Activated CD4-positive, CD25-positive, alpha-beta regulatory T cell treated with anti-CD3 and anti-CD28 coated beads, Interleukin-2, amount 50 U/mL, for 24 hours (primary cell): ENCODE results near the gene RNF138.
"Not testable (repeated sequence)": the region's sequence is repeated elsewhere in the genome, so short reads cannot be mapped to it uniquely, and the experiment has no call there.

Experiments used
- ATAC-seq, 2 donors: fragments of 150-1000 bp; cut with Tn5 transposase; one replicate each; pipeline ENCODE4 v1.10.0; 2021; ENCODE audit warnings: mild to moderate bottlenecking in 1 of 2, moderate library complexity in 1 of 2

Gene RNF138

DNA sequence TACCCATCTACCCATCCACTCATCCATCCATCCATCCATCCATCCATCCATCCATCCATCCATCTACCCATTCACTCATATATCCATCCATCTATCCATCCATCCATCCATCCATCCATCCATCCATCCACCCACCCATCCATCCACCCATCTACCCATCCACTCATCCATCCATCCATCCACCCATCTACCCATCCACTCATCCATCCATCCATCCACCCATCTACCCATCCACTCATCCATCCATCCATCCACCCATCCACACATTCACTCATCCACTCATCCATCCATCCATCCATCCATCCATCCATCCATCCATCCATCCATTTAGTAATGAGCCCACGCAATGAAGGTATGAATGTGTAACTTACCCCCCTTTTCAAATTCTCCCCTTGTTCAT lies 85.1 kb downstream of the RNF138 start:
- not testable (repeated sequence) for ATAC-seq

DNA sequence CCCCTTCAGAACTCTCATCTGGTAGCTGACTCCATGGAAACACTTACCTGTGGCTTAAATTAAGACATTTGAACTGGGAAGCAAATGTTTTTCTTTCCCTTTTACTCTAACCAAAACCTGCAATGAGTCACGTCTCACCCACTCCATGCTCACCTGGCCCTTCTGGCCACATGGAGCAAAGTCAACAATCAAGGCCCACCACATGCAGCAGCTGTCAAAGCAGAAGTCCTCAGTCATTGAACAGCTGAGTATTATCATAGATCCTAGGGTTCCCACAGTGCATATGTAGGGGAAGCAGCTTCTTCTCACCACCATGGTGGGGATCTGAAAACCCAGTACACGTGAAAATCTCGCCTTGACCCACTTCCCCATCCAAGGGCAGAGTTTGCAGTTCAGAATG lies 85.9 kb downstream of the RNF138 start:
- ATAC-seq = no peak
